Measurements from ENCODE around the gene SLC38A11.
"Not testable (repeated sequence)": the region's sequence is repeated elsewhere in the genome, so short reads cannot be mapped to it uniquely, and the experiment has no call there.

The SLC38A11 gene, protein sequence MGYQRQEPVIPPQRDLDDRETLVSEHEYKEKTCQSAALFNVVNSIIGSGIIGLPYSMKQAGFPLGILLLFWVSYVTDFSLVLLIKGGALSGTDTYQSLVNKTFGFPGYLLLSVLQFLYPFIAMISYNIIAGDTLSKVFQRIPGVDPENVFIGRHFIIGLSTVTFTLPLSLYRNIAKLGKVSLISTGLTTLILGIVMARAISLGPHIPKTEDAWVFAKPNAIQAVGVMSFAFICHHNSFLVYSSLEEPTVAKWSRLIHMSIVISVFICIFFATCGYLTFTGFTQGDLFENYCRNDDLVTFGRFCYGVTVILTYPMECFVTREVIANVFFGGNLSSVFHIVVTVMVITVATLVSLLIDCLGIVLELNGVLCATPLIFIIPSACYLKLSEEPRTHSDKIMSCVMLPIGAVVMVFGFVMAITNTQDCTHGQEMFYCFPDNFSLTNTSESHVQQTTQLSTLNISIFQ

DNA sequence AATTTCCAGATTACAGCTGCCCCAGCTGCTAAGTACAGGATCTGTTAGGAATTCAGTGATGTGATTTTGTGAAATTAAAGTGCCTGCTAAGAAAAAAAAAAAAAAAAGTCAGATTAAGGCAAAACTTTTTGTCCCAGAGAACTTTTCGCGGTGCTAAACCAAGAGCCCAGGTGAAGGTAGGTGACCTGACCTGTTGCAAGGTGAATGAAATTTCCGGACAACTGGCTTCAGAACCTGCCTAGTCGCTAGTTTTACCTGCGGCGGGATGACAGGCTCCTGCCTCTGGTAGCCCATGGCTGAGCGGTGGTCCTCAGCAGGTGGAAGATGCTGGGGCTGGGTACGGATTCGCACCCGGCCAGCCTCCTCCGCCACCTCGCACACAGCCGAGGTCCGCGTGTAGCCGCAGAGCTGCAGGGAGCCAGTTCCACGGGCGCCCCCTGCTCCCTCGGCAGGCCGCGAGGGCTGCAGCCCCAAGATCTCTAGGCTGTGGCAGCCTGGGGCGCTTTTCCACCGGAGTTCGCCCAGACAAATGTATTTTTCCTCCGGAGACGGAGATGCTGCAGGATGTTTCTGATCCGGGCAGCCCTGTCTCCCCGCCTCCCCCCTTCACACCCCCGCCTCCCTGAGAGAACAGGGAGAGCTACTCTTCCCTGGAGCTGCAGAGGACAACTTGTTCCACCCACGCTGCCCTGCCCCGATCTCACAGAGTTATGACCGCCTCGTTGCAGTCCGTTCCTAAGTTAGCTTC is at the start of gene SLC38A11:
Gene SLC38A11 (minus strand): TSS at position 572 of the 748 bp plus-strand sequence. CDS start 278 bp downstream, at position 294.
- DNase-seq (ENCODE audit: low read depth): peak; percentile 75

DNA sequence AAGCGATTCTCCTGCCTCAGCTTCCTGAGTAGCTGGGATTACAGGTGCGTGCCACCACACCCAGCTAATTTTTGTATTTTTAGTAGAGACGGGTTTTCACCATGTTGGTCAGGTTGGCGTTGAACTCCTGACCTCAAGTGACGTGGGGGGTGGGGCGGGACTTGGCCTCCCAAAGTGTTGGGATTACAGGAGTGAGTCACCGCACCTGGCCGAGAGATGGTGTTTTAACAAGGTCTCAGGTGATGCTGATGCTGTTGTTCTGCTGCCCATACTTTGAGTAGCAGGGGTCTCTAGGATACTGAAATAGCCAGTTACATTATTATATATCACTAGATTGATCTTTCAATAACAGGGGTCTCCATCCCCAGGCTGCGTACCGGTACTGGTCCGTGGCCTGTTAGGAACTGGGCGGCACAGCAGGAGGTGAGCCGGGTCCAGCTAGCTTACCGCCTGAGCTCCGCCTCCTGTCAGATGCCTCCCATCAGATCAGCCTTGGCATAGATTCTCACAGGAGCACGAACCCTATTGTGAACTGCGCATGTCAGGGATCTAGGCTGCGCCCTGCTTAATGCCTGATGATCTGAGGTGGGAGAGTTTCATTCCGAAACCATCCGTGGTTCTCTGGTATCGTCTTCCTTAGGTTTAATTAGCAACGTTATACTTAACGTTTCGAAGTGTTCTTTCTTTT is 48.3 kb upstream of the SLC38A11 start:
- no peak for DNase-seq (ENCODE audit: low read depth)

DNA sequence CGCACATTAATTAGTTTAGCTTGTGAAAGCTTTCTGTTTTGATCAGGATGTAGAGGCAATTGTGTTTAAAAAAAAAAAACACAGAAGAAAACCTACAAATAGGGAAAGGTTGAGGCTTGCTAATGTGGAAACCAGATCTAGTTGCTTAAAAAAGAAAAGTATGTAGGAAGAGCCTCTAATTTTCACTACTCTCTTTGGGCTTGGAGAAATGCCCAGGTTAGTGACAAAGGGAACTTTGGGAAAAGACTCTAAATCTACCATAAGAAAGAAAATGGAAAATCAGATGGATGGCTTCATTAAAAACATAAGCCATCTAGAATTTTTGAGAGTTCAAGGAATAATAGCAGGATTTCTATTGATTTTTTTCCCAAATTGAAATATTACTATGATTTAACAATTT is 47.3 kb upstream of the SLC38A11 start:
- peak; percentile 56 for DNase-seq (ENCODE audit: low read depth)

DNA sequence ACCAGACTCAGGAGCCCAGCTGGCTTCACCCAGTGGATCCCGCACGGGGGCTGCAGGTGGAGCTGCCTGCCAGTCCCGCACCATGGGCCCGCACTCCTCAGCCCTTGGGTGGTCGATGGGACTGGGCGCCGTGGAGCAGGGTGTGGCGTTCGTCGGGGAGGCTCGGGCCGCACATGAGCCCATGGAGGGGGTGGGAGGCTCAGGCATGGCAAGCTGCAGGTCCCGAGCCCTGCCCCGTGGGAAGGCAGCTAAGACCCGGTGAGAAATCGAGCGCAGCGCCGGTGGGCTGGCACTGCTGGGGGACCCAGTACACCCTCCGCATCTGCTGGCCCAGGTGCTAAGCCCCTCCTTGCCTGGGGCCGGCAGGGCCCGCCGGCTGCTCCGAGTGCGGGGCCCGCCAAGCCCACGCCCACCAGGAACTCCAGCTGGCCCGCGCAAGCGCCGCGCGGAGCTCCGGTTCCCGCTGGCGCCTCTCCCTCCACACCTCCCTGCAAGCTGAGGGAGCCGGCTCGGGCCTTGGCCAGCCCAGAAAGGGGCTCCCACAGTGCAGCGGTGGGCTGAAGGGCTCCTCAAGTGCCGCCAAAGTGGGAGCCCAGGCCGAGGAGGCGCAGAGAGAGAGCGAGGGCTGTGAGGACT is 39.5 kb upstream of the SLC38A11 start:
- not testable (repeated sequence) for DNase-seq (ENCODE audit: low read depth)

DNA sequence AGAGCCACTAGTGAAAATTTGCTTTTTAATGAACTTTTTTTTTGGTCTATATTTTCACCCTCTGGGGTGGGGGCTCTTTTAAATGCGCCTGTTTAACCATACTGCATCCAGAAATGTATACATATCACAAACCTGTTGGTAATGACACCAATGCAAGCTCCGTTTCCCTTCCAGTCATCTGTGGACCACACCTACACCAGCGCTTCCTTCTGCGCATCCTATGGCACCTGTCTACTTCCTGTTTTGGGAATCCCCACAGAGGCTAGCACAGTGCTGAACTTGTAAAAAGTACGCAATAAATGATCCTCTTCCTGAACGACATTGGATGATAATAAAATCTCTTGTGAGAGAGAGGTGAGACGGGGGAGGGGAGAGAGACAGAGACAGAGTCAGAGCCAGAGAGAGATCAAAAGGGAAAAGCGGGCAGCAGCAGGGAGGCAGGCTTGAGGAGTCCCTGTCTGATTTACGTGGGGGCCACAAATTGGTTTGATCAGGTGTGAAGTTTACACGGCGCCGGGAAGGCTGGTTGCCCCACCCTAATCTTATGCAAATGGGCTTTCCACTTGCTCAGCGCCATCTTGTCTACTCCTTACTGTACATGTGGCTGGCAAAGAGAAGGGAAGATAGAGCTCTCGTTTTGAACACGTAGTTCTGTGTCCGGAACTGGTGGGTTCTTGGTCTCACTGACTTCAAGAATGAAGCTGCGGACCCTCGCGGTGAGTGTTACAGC is 38.1 kb upstream of the SLC38A11 start:
- no peak for DNase-seq (ENCODE audit: low read depth)

DNA sequence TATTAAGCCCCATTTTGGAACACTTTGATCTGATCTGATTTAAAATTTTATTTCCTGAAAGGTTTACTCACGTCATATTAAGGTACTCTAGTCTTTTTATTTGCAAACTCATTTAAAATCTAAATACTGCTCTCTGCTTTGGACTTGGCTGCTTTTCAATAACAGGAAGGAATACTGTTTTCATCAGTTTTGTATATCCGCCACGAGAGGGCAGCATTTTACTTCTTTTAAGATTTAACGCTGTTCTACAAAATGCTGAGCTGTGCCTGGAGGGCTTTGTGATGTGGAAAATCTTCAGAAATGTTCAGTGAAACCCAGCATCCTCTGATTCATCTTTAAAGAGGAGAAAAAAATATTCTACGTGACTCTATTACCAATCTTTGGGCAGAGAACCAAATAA is 37.5 kb upstream of the SLC38A11 start:
- peak; percentile 95 for DNase-seq (ENCODE audit: low read depth)

DNA sequence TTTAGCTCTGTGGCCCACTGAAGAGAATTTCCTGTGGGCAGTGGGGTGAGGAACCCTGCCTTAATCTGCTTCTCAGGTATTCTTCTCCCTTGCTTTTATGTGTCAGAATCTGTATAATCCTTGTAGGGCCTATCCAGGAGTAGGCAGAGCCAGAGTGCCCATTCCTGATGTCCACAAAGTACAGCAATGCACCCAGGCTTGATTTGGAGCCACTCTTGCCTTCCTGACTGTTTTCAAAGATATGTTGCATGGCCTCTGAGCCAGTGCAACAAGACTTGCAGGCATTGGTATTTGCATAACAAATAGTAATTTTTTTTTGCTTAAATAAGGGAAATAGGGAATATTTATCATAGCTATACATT is 36.7 kb upstream of the SLC38A11 start:
- peak; percentile 24 for DNase-seq (ENCODE audit: low read depth)

DNA sequence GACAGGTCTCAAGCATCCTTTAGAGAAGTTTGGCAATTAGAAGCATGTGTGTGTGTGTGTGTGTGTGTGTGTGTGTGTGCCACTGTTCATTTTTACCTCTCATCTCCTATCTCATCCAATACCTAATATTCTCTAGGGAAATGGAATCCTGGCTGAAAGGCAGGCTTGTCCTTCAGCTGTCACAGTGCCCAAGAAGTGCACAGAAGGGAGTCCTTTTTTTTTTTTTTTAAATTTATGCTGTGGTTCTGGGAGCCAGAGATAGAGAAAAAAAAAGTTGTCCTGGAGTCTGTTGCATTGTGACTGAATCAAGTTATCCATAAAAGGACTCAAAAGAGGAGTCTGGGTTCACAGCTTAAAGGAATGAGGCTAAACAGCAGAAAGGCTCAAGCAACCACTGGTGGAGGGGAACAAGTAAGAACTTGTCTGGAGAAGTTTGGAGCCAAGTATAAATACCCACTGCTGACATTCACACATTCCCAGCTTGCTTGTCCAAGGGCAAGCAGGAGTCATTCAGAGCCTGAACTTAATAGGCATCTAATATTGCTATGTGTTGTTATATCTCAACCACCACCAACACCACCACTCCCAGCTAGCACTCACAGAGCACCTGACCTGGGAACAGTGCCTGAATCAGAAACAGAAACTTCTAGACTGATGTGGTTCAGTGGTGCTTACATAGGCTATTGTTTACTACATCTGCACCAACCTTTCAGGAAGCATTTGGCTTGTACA is 36.2 kb upstream of the SLC38A11 start:
- peak; percentile 84 for DNase-seq (ENCODE audit: low read depth)

DNA sequence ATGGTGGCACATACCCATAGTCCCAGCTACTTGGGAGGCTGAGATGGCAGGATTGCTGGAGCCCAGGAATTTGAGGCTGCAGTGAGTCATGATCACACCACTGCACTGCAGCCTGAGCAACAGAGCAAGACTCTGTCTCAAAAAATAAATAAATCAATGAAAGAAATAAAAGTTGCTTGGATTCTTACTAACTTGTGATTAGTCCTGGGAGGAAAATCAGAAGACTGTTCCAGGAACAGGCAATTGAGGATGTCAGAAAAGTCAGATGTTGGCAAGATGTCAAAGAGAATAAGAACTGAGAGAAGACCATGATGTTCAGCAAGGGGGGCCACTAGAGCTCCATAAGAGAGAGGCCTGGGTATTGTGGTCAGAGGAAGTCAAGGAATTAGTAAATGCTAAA is 35.6 kb upstream of the SLC38A11 start:
- DNase-seq (ENCODE audit: low read depth): peak; percentile 92

DNA sequence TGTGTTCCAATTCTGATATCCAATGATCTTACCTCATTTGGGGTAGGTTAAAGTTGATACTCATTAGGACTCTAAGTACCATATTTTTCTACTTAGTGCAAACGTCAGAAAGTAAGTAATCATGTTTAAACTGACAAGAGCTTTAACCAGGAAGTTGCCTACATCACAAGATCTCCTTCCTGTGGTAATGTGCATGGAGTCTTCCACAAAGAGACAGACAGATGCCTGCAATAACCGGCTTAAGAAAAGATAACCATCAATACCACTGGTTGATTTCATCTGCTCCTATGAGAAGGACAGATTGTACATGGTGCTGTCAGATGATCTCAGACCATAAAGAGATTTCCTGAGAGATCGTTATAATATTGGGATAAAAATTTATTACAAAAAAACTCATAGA is 33.5 kb upstream of the SLC38A11 start:
- DNase-seq (ENCODE audit: low read depth): not testable (repeated sequence)

DNA sequence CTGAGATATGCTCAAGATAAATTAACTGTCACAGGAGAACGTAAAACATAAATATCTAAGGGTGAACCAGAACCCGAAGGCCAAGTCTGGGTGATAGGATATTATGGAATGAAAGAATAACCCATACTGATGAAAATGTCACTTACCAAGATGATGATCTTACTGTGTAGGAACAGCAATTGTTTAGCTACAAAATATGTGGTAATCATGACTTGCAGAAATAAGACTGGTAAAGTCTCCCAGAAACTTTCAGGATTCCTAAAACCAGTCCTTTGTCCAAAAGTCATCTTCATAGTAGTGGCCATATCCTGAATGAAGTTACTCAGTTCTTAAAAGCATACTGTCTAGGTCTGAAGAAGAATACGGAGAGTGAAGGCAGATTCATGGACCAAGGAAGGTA is 30.7 kb upstream of the SLC38A11 start:
- peak; percentile 37 for DNase-seq (ENCODE audit: low read depth)

DNA sequence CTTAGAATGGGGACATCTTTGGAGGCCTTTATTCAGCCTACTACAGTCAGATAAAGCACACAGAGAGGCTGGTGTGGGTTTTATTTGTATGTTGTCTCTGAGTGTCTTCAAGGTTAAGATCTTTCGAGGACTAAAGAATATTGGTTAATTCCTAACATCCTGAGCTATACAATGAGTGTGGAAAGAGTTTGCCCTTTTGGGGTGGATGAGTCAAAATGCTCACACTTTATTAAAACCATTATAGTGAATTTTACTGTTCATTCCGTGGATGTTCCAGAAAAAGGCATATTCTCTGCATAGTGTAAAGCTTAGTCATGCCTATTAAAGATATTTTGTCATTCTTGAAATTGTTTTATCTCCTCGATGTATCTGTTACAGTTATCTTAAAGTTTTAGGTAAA is 29.1 kb upstream of the SLC38A11 start:
- DNase-seq (ENCODE audit: low read depth): peak; percentile 91

DNA sequence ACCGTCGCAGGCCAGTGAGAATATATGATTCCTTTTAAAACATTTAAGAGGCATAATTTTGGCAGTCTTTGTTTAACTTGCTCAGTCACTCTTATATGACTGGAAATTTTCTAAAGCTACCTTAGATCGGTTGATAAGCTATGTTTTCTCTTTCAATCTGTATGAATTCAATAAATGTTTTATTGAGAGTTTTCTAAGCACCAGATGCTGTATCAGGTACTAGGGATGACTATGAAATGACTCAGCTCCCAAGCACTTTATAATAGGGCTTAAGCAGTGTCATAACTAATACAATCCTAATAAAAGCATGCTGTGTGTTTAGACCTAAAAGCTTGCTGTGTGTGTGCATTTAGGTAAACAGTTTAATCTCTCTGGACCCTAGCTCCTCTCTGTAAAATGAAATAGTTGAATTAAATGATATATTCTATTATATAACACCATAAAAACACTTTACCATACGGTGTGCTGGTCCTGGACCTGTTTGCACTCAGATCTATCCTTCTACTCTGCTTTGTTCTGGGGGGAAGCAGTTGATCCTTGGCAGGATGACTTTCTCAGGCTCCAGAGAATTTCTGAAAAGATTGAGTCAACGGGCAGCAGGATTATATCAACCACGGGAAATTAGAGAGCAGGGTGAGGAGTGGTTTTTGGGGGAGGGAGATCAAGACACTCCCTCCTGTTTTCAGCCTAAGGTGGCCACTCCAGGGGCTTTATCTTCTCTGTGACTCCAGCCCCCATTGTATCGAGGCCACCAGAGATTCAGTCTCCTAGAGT is 26.1 kb upstream of the SLC38A11 start:
- peak; percentile 75 for DNase-seq (ENCODE audit: low read depth)

DNA sequence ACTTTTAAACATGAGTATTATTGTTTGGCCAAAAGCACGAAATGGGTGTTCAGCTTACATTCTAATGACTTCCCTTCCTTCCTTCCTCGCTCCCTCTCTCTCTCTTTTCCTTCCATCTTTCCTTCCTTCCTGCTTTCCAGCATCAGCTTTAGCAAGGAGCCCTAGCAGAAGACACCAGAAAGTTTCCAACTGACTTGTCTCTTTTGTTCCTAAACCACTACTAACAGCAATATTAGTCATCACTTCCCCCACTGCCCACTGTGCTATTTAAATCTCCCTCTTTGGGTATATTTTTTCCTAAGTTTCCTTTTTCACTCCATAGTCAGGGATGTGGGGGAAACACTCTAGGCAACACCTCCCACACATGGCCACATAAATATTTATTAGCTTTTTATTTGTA is 25.4 kb upstream of the SLC38A11 start:
- peak; percentile 65 for DNase-seq (ENCODE audit: low read depth)

DNA sequence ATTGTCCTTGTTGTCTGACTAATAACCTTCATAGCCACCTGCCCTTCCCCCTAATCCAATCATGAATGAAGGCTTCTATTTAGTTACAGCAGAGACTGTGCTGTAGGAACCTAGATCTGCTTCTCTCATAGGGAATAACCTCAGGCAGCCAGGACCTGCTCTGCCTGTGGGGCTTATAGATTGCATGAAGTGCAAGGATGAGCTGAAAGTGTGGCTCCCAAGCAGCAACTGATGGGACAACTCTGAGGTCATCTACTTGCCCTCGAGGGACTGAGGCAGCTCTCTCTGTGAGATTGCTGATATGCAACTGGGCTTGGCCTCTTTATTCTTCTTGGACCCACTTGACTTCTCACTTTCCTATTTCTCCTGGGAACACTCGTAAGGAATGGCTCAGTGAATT is 23.8 kb upstream of the SLC38A11 start:
- no peak for DNase-seq (ENCODE audit: low read depth)

DNA sequence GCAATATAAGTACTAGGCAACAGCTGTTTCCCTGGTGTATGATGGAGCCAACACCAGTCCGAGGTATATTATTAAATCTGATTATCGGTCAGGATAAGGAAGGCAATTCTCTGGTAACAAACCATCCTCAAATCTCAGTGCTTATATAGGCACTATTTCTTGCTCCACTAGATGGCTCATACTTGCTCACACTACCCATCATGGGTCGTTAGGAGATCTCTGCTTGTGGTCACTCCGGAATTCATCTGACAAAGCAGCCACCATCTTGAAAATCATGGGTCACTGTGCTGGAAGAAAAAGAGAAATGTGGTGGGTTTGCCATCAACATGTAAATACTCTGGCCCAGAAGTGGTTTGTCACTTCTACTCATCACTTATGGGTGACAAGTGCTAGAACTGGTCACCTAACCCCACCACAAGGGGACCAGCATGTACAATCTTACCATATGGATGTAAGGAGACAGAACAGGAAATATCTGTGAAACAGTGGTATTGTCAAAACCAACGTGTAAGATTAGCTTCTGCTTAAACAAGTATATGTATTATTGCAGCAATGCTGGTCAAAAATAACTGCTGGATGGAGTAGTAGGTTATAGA is 21.6 kb upstream of the SLC38A11 start:
- DNase-seq (ENCODE audit: low read depth): peak; percentile 55

DNA sequence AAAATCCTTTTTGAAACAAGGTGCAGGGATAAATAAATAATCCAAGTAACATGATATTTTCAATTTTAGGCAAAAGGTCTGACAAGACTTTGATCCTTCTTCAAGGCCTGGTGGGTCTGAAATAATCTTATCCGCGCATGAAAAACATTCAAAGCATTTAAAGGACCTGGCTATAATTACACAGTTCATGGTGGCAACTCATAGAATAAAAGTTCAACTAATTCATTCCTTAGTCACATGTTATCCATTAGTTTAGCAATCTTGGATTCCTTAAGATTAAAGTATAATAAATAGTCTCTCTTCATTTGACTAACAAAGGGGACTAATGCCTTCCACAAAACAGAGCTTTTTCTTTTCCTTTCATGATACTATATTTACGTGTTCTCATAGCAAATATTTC is 21.0 kb upstream of the SLC38A11 start:
- DNase-seq (ENCODE audit: low read depth): peak; percentile 72

DNA sequence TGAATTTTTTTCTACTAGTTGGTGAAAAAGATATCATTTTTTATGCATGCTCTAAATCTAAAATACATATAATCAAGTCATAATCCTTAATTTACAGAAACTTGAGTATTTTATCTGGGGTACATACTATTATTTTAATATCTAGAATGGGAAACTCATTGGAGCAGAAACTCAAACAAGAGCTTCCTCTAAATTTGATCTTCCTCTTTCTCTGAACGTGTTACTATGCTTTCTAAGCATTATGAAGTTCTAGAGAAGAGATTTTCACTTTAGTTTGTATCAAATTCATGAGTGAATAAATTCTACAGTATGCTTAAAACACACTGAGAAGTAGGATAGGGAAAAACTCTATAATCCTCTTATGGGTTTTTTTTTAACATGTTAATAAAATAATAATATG is 20.6 kb upstream of the SLC38A11 start:
- no peak for DNase-seq (ENCODE audit: low read depth)

DNA sequence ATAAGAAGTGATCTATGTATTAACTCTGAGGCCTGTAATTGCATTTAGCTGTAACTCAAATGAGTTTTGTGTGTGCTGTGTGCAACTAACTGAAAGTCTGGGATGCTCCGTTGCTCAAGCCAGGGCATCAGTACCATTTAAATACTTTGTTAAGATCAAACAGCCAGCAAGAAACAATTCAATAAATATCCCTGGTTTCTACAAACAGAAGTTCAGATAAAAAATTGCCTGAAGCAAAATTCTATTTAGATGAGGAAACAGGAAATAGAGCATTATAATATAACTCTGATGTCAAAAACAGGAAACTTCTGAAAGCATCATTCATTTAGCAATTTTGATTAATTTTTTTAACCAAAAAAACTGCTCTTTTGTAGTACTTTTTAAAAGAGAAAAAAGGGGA is 18.9 kb upstream of the SLC38A11 start:
- DNase-seq (ENCODE audit: low read depth): peak; percentile 64

DNA sequence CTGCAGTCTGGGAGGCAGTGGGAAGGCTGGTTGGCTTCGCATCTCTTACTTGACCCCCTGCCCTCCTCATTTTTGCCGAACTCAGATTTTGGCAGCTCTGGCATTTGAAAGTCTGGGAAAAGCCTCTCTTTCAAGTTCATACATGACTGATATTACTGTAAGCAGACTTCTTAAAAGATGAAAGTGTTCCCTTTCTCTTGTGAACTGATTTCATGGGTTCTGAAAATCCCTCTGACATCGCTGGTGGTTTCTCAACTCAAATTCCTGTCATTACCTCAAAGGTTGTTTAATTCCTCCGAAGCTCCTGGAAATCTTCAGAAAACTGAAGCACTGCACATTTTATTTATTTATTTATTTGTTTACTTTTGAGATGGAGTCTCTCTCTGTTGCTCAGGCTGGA is 16.9 kb upstream of the SLC38A11 start:
- DNase-seq (ENCODE audit: low read depth): no peak

Measured in EH (cell line).